Cerebellar cortex (tissue), 1 donor: Measurements from ENCODE around the gene PRR33.
A peak's percentile ranks its signal among the peaks of the same experiment; 100 is the strongest.
"Not testable (repeated sequence)": the region's sequence is repeated elsewhere in the genome, so short reads cannot be mapped to it uniquely, and the experiment has no call there.

Experiments used
- DNase-seq: peaks from one replicate; pipeline ENCODE4 v3.0.0-alpha.2; 2015; ENCODE audit warnings: low spot score

The PRR33 gene

GRCh38 chr11:1888811-1889210 is 2.9 kb downstream of the PRR33 start:
- DNase-seq: no peak

DNA sequence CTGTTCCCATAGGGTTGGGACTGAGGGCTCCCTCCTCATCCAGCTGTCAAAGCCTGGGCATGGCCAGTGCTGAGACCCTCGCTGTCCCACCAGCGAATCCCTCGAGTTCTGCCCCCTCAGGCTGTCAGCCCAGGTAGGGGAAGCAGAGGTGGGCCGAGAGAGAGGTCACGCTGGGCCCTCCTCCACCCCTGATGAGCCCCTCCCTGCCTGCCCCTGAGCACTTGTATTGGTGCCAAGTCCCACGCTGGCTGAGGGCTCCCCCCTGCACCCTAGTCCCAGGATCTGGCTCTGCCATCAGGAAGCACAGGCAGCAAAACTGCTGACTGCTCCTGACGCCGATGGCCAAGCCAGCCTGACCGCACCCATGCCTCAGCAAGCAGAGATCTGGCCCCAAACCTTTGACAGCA is 3.3 kb downstream of the PRR33 start:
- no peak for DNase-seq

GRCh38 chr11:1887451-1888346 is 4.0 kb downstream of the PRR33 start:
- DNase-seq: no peak

- DNase-seq: not testable (repeated sequence)
Measured at GRCh38 chr11:1886551-1886950, 5.1 kb downstream of the PRR33 start.

GRCh38 chr11:1884303-1884700 is 7.4 kb downstream of the PRR33 start:
- no peak for DNase-seq

DNA sequence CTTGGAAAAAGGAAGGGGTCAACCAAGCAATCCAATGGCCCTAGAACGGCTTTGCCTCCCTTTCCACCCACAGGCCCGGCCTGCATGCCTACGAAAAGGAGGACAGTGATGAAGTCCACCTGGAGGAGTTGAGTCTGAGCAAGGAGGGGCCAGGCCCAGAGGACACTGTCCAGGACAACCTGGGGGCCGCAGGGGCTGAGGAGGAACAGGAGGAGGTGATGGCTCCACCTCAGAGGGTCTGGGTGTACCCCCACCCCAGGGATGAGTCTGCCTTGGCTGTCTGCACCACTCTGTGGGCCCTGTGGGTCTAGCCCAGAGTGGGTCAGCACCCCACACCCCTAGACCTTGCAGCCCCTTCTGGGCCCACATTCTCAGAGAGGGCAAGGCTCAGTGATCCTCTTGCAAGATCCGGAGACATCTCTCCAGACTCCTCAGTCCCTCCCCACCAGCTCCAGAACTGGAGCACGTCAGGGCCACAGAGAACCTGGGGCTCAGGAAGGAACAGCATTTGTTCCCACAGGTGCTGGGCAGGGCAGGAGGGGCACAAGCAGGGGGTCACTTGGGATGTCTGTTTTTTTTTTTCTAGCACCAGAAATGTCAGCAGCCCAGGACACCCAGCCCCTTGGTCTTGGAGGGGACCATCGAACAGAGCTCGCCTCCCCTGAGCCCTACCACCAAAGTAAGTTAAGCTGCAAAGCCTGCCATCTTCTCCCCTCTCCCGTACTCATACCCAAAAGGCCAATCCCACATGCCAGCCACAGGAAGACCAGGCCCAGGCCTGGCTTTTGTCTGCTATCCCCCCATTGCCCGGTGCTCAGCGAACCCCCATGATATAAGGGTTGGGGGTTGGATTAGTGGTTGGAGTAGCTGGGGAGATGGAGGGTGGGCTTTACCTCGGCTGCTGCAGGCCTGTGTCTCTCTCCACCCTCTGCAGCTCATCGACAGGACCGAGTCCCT is 8.1 kb downstream of the PRR33 start:
- no peak for DNase-seq

- peak; percentile 52 for DNase-seq
Measured at GRCh38 chr11:1882265-1883238, 9.1 kb downstream of the PRR33 start.

GRCh38 chr11:1881442-1882264 is 10.0 kb downstream of the PRR33 start:
- no peak for DNase-seq

GRCh38 chr11:1880746-1881441 is 10.8 kb downstream of the PRR33 start:
- DNase-seq: no peak

GRCh38 chr11:1879941-1880720 is 11.6 kb downstream of the PRR33 start:
- no peak for DNase-seq

DNA sequence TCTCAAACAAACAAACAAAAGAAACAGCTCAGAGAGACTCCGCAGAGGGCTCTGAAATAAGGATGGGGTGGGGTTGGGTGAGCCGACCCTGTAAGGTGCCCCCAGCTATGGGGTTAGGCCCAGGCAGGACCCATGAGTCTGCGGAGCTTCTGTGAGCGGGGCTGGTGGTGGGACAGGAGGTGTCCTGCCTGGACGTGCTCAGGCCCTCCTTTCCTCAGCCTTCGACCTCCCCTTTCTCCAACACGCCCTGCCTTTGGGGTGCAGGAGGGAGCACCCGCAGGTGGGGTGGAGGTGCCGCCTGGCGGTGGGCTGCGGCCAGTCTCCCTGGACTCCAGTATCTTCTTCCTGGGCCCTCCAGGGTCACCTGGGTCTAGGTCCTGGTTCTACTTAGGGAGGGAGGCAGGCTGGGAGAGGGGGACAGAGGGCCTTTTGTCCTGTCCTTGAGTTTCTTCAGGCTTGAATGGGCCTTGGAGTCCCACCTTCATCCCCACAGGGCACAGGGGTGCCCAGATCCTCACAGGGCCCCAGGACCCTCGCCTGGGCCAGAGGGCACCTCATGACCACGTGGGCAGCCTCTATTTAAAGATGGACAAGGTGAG is 12.3 kb downstream of the PRR33 start:
- DNase-seq: no peak

- DNase-seq: no peak
Measured at GRCh38 chr11:1878137-1879031, 13.3 kb downstream of the PRR33 start.

DNA sequence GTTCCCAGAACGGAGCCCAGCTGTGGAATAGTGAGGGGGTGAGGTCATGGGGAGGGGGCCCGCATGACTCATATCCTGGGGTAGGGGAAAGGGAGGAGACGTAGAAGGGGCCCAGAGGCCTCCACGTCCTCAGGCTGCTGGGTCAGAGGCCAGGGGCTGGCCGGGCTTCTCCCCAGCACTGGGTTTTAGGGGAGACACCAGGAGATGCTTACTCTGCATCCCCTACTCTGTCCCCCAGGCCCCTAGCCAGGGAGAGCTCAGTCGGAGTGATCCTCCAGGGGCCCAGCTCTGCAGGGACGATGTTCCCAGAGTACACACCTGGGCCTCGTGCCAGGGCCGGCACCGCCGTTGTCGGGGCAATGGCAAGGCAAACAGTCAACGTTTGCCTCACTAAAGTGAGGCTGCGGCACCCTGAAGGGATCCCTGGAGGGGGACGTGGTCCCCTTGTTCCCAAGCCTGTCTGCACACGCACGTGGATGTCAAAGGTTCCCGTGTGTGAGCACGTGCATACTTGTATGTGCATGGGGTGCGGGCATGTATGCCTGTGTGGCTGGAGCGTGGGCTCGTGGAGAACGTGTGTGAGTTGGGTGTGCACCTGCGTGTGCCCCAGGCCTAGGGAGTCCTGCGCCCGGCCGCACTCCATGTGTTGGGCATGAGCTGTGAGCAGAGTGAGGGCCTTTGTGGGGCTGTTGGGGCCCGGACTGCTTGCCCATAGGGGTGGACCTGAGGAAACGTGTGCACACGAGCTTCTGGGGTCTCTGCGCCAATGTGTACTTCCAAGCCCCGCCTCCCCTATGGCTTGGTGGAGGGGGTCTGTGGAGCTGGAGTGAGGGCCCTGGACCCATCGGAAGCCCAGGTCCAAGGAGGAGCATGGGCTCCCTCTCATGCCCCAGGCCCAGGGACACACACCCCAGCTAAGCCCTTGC is 14.2 kb downstream of the PRR33 start:
- no peak for DNase-seq

DNA sequence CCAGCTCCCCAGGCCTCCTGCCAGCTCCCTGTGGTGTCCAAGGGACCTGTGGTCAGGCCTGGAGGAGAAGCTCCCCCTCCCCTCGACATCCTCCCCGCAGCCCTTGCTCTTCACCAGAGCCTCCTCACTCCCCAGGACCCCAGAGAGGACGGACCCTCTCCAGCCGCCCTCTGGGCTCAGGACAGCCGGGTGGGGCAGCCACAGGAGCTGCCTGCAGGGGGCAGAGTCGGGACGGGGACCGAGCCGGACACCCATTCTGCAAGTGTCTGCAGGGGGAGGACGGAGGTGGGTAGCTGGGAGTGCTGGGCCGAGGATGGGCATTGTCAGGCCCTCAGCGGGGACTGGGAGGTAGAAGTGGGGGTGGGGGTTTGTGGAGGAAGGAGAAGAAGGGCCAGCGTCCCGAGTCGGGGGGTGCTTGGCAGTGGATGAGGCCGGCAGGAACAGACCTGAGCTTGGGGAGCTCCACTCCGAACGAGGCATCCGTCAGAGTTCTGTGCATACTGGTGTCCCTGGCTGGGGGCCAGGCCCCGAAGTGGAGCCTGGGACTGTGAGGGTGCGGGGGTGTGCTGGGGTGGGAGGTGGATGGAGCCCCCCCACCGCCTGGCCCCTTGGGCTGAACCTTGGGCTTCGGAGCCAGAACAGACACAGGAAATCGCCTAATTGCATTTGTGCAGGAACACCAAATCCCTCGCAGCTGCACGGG is 15.2 kb downstream of the PRR33 start:
- DNase-seq: peak; percentile 15

- not testable (repeated sequence) for DNase-seq
Measured at GRCh38 chr11:1875851-1876301, 15.8 kb downstream of the PRR33 start.
